OCI-LY3 (cell line): ENCODE data around the gene PTTG1IP.

ENCODE experiments used
- H2AFZ ChIP-seq: fragments of 200-600, 300-600 bp; shearing (Covaris generic); 2 replicates; pipeline ENCODE4 v1.6.0; 2014; ENCODE audit warnings: antibody characterized with exemption, low read depth, low read length
- H3K27ac ChIP-seq: fragments of 200-600, 300-600 bp; sonication (generic); 2 replicates; pipeline ENCODE4 v1.5.1; 2014; ENCODE audit warnings: mild to moderate bottlenecking, low read length, moderate library complexity, mixed read lengths
- H3K27me3 ChIP-seq: fragments of 200-600, 300-600 bp; sonication (generic); 2 replicates; pipeline ENCODE4 v1.6.1; 2014; ENCODE audit warnings: low read depth, low read length, mixed read lengths
- H3K36me3 ChIP-seq: fragments of 200-600, 300-600 bp; sonication (generic); replicated peaks from 2 replicates; pipeline ENCODE3; 2014; ENCODE audit warnings: low read depth, low read length, mixed read lengths
- H3K4me1 ChIP-seq: fragments of 300-600, 200-600 bp; sonication (generic); 2 replicates; pipeline ENCODE4 v1.6.1; 2014; ENCODE audit warnings: low read length, mixed read lengths
- H3K4me2 ChIP-seq: fragments of 200-600, 300-600 bp; sonication (generic); 2 replicates; pipeline ENCODE4 v1.6.1; 2014; ENCODE audit warnings: low read length, mixed read lengths
- H3K4me3 ChIP-seq: fragments of 300-600, 200-600 bp; sonication (generic); 2 replicates; pipeline ENCODE4 v1.5.1; 2014; ENCODE audit warnings: antibody characterized with exemption, mild to moderate bottlenecking, low read length, moderate library complexity
- H3K79me2 ChIP-seq: fragments of 300-600, 200-600 bp; shearing (Covaris generic); 2 replicates; pipeline ENCODE4 v1.6.1; 2014; ENCODE audit warnings: mild to moderate bottlenecking, low read length, mixed read lengths
- H3K9ac ChIP-seq: fragments of 300-600, 200-600 bp; shearing (Covaris generic); 2 replicates; pipeline ENCODE4 v1.6.0; 2014; ENCODE audit warnings: mild to moderate bottlenecking, low read length, moderate library complexity
- H3K9me3 ChIP-seq: fragments of 200-600, 300-600 bp; shearing (Covaris generic); 2 replicates; pipeline ENCODE4 v1.6.1; 2014; ENCODE audit warnings: low read length, mixed read lengths; ENCODE audit not compliant: insufficient read depth
- H4K20me1 ChIP-seq: fragments of 200-600, 300-600 bp; sonication (generic); 2 replicates; pipeline ENCODE4 v1.6.1; 2016; ENCODE audit warnings: low read length, mixed read lengths; ENCODE audit not compliant: insufficient read depth
- EZH2phosphoT487 ChIP-seq: fragments of 200-600 bp; shearing (Covaris generic); IDR thresholded peaks from 2 replicates; pipeline ENCODE4 v1.6.1; 2018; ENCODE audit warnings: antibody characterized with exemption, mixed run types, low read depth
- TF ChIP-seq, protein P1 (sequence below): fragments of 200-600, 300-600 bp; sonication (generic); IDR thresholded peaks from 2 replicates; pipeline ENCODE4 v1.5.1; 2014; ENCODE audit warnings: antibody characterized with exemption, low read length, low read depth

PTTG1IP gene

DNA sequence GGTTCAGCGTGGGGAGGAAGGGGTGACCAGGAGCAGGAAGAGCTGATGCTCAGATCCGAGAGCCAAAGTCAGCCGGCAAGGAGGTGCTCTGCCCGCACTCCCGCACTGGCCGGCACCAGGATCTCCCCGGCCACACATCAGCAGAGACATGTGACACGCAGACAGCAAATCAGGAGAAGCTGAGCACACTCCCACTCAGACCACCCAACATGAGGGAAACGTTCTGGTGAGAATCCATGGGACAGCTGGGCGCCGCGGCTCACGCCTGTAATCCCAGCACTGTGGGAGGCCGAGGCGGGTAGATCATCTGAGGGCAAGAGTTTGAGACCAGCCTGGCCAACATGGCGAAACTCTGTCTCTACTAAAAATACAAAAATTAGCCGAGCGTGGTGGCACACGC, 18.6 kb upstream of the PTTG1IP start:
- H3K9ac ChIP-seq = no peak overlapping the region
- no peaks in the 10 kb centered on the region for H4K20me1 ChIP-seq
- H3K27me3 ChIP-seq = no peaks in the 10 kb centered on the region
- H2AFZ ChIP-seq = no peak overlapping the region
- H3K36me3 ChIP-seq = no peaks in the 10 kb centered on the region
- no peaks in the 10 kb centered on the region for H3K4me1 ChIP-seq
- H3K9me3 ChIP-seq = no peaks in the 10 kb centered on the region
- TF ChIP-seq, protein P1, sequence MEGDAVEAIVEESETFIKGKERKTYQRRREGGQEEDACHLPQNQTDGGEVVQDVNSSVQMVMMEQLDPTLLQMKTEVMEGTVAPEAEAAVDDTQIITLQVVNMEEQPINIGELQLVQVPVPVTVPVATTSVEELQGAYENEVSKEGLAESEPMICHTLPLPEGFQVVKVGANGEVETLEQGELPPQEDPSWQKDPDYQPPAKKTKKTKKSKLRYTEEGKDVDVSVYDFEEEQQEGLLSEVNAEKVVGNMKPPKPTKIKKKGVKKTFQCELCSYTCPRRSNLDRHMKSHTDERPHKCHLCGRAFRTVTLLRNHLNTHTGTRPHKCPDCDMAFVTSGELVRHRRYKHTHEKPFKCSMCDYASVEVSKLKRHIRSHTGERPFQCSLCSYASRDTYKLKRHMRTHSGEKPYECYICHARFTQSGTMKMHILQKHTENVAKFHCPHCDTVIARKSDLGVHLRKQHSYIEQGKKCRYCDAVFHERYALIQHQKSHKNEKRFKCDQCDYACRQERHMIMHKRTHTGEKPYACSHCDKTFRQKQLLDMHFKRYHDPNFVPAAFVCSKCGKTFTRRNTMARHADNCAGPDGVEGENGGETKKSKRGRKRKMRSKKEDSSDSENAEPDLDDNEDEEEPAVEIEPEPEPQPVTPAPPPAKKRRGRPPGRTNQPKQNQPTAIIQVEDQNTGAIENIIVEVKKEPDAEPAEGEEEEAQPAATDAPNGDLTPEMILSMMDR = no peak
- H3K27ac ChIP-seq = no peak overlapping the region
- no peak overlapping the region for H3K4me3 ChIP-seq
- H3K4me2 ChIP-seq = no peak overlapping the region
- no peaks in the 10 kb centered on the region for H3K79me2 ChIP-seq

DNA sequence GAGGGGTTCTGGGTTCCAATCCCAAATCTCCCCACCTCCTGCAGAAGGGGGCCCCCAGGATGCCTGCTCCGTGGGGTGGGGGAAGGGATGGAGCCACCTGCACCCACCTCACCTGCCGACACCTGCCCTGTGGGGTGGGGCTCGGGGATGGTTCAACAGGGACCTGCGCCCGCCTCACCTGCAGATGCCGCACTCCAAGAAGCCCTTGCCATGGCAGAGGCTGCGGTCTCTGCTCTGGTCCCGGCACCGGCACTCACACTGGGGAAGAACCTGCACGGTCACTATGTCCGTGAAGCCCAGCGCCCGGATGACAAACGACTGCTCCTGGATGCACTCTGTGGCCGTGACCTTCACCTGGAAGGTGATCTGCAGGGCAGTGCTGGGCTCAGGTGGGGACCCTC, 18.1 kb upstream of the PTTG1IP start:
- Histone ChIP-seq H3K4me3 (no peak overlapping the region), H3K4me2 (no peak overlapping the region), H3K4me1 (no peaks in the 10 kb centered on the region), H3K36me3 (no peaks in the 10 kb centered on the region), H3K27me3 (no peaks in the 10 kb centered on the region), H3K9me3 (no peaks in the 10 kb centered on the region), H4K20me1 (no peaks in the 10 kb centered on the region), H2AFZ (no peak overlapping the region), H3K9ac (no peak overlapping the region), H3K27ac (no peak overlapping the region), H3K79me2 (no peaks in the 10 kb centered on the region)
- TF ChIP-seq, protein P1 = no peak
- TF ChIP-seq EZH2phosphoT487 = no peak

DNA sequence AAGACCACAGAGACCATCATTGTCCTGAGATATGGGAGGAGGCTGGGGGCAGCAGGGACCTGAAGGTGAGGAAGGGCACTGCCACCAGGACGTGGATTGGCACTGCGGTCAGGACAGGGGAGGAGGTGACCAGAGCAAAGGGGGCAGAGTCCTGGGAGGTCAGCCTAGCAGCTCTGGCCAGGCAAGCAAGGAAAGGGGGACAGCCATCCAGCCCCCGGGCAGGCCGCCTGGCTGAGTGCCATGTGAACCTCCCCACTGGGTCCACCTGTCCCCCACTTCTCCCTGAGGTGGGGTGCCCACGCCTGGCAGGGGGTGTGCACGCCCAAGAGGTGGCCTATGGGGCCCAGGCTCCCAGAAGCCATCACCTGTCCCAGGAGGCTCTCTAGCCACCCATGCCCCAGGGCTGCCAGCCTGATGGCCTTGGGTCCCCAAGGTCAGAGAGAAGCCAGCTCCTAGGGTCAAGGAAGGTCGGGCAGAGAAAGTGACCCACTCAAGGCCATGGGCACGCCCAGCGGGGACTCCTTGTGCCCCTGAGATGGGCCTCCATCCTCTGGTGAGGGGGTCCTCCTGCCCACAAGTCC, 17.6 kb upstream of the PTTG1IP start:
- H3K27me3 ChIP-seq = no peaks in the 10 kb centered on the region
- H3K4me2 ChIP-seq = no peak overlapping the region
- no peak for TF ChIP-seq EZH2phosphoT487
- TF ChIP-seq, protein P1 = no peak
- no peaks in the 10 kb centered on the region for H3K4me1 ChIP-seq
- H3K4me3 ChIP-seq = no peak overlapping the region
- H4K20me1 ChIP-seq = no peaks in the 10 kb centered on the region
- no peak overlapping the region for H2AFZ ChIP-seq
- H3K27ac ChIP-seq = no peak overlapping the region
- no peak overlapping the region for H3K9ac ChIP-seq
- no peaks in the 10 kb centered on the region for H3K9me3 ChIP-seq
- no peaks in the 10 kb centered on the region for H3K79me2 ChIP-seq
- no peaks in the 10 kb centered on the region for H3K36me3 ChIP-seq

DNA sequence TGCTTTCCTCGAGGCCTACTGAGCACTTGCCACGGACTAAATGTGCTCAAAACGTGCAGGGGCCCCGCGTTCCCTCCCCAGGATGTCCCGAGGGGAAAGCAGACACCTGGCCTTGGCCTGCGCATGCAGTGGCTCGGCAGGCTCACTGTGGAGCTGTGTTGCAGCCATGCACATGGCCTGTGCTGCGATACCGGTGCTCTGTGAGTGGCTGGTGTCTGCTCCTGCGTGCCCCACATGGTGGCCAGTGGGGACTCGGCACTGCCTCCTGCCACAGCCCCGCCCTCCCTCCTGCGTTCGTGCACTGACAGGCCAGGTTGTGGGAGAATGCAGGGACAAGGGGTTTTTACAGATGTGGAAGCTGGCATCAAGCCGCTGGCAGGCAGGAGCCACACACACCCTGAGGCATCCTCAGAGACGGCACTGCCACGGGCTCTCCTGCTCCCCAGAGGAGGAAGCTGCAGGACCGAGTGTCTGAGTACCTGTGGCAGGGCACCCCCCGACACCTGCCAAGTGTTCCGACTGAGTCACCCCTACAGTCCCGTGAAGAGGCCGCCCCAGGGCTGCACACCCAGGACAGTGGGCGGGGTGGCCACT, 16.9 kb upstream of the PTTG1IP start:
- Histone ChIP-seq H3K9ac (no peak overlapping the region), H2AFZ (no peak overlapping the region), H3K27me3 (no peaks in the 10 kb centered on the region), H3K9me3 (no peaks in the 10 kb centered on the region), H3K4me2 (no peak overlapping the region), H3K27ac (no peak overlapping the region), H3K36me3 (no peaks in the 10 kb centered on the region), H3K4me1 (no peaks in the 10 kb centered on the region), H3K79me2 (no peaks in the 10 kb centered on the region), H4K20me1 (no peaks in the 10 kb centered on the region), H3K4me3 (no peak overlapping the region)
- TF ChIP-seq, protein P1 = no peak
